H1 (cell line): ENCODE data around the gene SPACA7. TPM values are rescaled to one million over a fixed set of nuclear protein-coding genes. Genes with fewer than 3 reads are reported as not detected.

Experiments
- CTCF ChIA-PET: fragments of 300-600 bp; sonication (Branson Sonifier 250); formaldehyde crosslinking; loops from one replicate; lab custom pipeline; 2021; ENCODE audit not compliant: partially characterized antibody; lab: Charles Lee
- POLR2A ChIA-PET: fragments of 300-600 bp; sonication (Branson Sonifier 250); formaldehyde crosslinking; loops from one replicate; lab custom pipeline; 2021; ENCODE audit warnings: inconsistent platforms; ENCODE audit not compliant: partially characterized antibody; lab: Charles Lee
- DNase-seq, 2 experiments: peaks; one replicate each; pipeline versions ENCODE4 v3.0.0 to v3.0.0-alpha.2; 2010 to 2022; ENCODE audit warnings: low spot score in 2 of 2, low read depth in 1 of 2, mixed read lengths in 1 of 2
- FAIRE-seq: peaks from 2 replicates; lab custom pipeline; 2011; peaks lifted over from hg19 to GRCh38; lab: Jason Lieb, UNC
- H2AFZ ChIP-seq: 2 replicates; pipeline ENCODE4 v1.8.1; 2012; ENCODE audit warnings: low read length, inconsistent platforms
- H2AK5ac ChIP-seq: 2 replicates; pipeline ENCODE4 v1.6.1; 2013; ENCODE audit warnings: low read depth, low read length
- H2BK120ac ChIP-seq: replicated peaks from 2 replicates; pipeline ENCODE3; 2013; ENCODE audit warnings: low read depth, low read length, inconsistent platforms
- H2BK12ac ChIP-seq: 2 replicates; pipeline ENCODE4 v1.6.1; 2013; ENCODE audit warnings: low read depth, low read length
- H2BK15ac ChIP-seq: 2 replicates; pipeline ENCODE4 v1.6.1; 2013; ENCODE audit warnings: low read length
- H2BK20ac ChIP-seq: 2 replicates; pipeline ENCODE4 v1.6.1; 2013; ENCODE audit warnings: low read length
- H2BK5ac ChIP-seq: 2 replicates; pipeline ENCODE4 v1.6.1; 2013; ENCODE audit warnings: low read depth, low read length
- H3K14ac ChIP-seq: 2 replicates; pipeline ENCODE4 v1.6.1; 2013; ENCODE audit warnings: inconsistent platforms; ENCODE audit not compliant: insufficient read length
- H3K18ac ChIP-seq: 2 replicates; pipeline ENCODE4 v1.6.1; 2013; ENCODE audit warnings: low read length; ENCODE audit errors: extremely low read depth
- H3K23ac ChIP-seq: 2 replicates; pipeline ENCODE4 v1.6.1; 2013; ENCODE audit warnings: inconsistent platforms; ENCODE audit not compliant: insufficient read length
- H3K23me2 ChIP-seq: 2 replicates; pipeline ENCODE4 v1.6.1; 2013; ENCODE audit warnings: low read depth, low read length
- H3K27ac ChIP-seq: 2 replicates; pipeline ENCODE4 v1.6.1; 2011; ENCODE audit warnings: low read depth, low read length, inconsistent platforms
- H3K27me3 ChIP-seq, 4 experiments: replicated peaks in 1 of 4; 1 replicate in 1 of 4; 2 replicates in 3 of 4; pipeline versions ENCODE4 v1.6.1 to v1.8.1; 2011 to 2013; ENCODE audit warnings: low read length in 3 of 4, mild to moderate bottlenecking in 3 of 4, inconsistent platforms in 2 of 4, mixed read lengths in 2 of 4, moderate library complexity in 1 of 4; ENCODE audit not compliant: control insufficient read depth in 3 of 4, insufficient read depth in 3 of 4; ENCODE audit errors: extremely low read depth in 1 of 4
- H3K36me3 ChIP-seq, 4 experiments: 2 replicates each; pipeline versions ENCODE4 v1.6.1 to v1.8.1; 2011 to 2013; ENCODE audit warnings: mild to moderate bottlenecking in 4 of 4, low read length in 3 of 4, moderate library complexity in 2 of 4, control low read depth in 1 of 4, inconsistent platforms in 1 of 4; ENCODE audit not compliant: insufficient read depth in 4 of 4, control insufficient read depth in 2 of 4
- H3K4ac ChIP-seq: replicated peaks from 2 replicates; pipeline ENCODE3; 2013; ENCODE audit warnings: low read length, low read depth, mixed read lengths, inconsistent platforms; ENCODE audit not compliant: insufficient read length
- H3K4me1 ChIP-seq, 4 experiments: replicated peaks in 1 of 4; 1 replicate in 1 of 4; 2 replicates in 3 of 4; pipeline versions ENCODE4 v1.6.1 to v1.8.1; 2011 to 2013; ENCODE audit warnings: low read length in 3 of 4, inconsistent platforms in 2 of 4, mixed read lengths in 1 of 4; ENCODE audit not compliant: insufficient read depth in 4 of 4, control insufficient read depth in 3 of 4
- H3K4me2 ChIP-seq, 2 experiments: 2 replicates each; pipeline versions ENCODE4 v1.6.1 to v1.8.1; 2011 to 2013; ENCODE audit warnings: low read depth in 2 of 2, low read length in 2 of 2, control low read depth in 1 of 2, inconsistent platforms in 1 of 2, mild to moderate bottlenecking in 1 of 2; ENCODE audit not compliant: insufficient read depth in 1 of 2
- H3K4me3 ChIP-seq, 4 experiments: fragments of 200-600, 300-600 bp in 1 of 4; sonication (generic), shearing (Covaris generic), sonication (Bioruptor Twin) in 1 of 4; 2 replicates each; pipeline versions ENCODE4 v1.5.1 to v1.8.1; 2011 to 2016; ENCODE audit warnings: low read length in 4 of 4, low read depth in 3 of 4, control low read depth in 2 of 4, inconsistent platforms in 2 of 4, mild to moderate bottlenecking in 2 of 4, mixed read lengths in 1 of 4, moderate library complexity in 1 of 4; ENCODE audit not compliant: insufficient read depth in 2 of 4; ENCODE audit errors: extremely low read depth in 1 of 4
- H3K56ac ChIP-seq: replicated peaks from 2 replicates; pipeline ENCODE3; 2013; ENCODE audit warnings: low read depth, mild to moderate bottlenecking, mixed read lengths, low read length, inconsistent platforms; ENCODE audit not compliant: insufficient read length
- H3K79me1 ChIP-seq: 2 replicates; pipeline ENCODE4 v1.6.1; 2013; ENCODE audit warnings: low read depth, low read length, control low read depth
- H3K79me2 ChIP-seq, 2 experiments: 2 replicates each; pipeline versions ENCODE4 v1.6.1 to v1.8.1; 2012 to 2013; ENCODE audit warnings: low read length in 2 of 2, mild to moderate bottlenecking in 2 of 2, inconsistent platforms in 1 of 2; ENCODE audit not compliant: insufficient read depth in 2 of 2, control insufficient read depth in 1 of 2
- H3K9ac ChIP-seq, 4 experiments: replicated peaks in 1 of 4; 1 replicate in 1 of 4; 2 replicates in 3 of 4; pipeline versions ENCODE4 v1.6.1 to v1.8.1; 2011 to 2013; ENCODE audit warnings: low read depth in 3 of 4, low read length in 3 of 4, control low read depth in 2 of 4, mild to moderate bottlenecking in 2 of 4, moderate library complexity in 2 of 4, inconsistent platforms in 1 of 4; ENCODE audit errors: extremely low read depth in 1 of 4
- H3K9me3 ChIP-seq, 2 experiments: 2 replicates each; pipeline versions ENCODE4 v1.6.1 to v1.8.1; 2012 to 2013; ENCODE audit warnings: mild to moderate bottlenecking in 2 of 2, moderate library complexity in 2 of 2, control low read depth in 1 of 2, inconsistent platforms in 1 of 2, low read depth in 1 of 2, low read length in 1 of 2, mixed read lengths in 1 of 2; ENCODE audit not compliant: insufficient read depth in 2 of 2
- H4K20me1 ChIP-seq, 2 experiments: replicated peaks in 1 of 2; 2 replicates each; pipeline versions ENCODE3 to v1.8.1; 2011 to 2013; ENCODE audit warnings: inconsistent platforms in 2 of 2, low read length in 2 of 2, mild to moderate bottlenecking in 1 of 2; ENCODE audit not compliant: insufficient read depth in 2 of 2, control insufficient read depth in 1 of 2
- H4K5ac ChIP-seq: 2 replicates; pipeline ENCODE4 v1.6.1; 2013; ENCODE audit warnings: low read length, low read depth, mixed read lengths, inconsistent platforms; ENCODE audit not compliant: insufficient read length
- H4K8ac ChIP-seq: 2 replicates; pipeline ENCODE4 v1.8.0; 2013; ENCODE audit warnings: mild to moderate bottlenecking, moderate library complexity, low read length, inconsistent platforms; ENCODE audit not compliant: insufficient read depth; ENCODE audit errors: extremely low read depth
- H4K91ac ChIP-seq: replicated peaks from 2 replicates; pipeline ENCODE3; 2013; ENCODE audit warnings: low read length, mixed read lengths, inconsistent platforms; ENCODE audit not compliant: insufficient read length
- BACH1 ChIP-seq: IDR thresholded peaks from 2 replicates; pipeline ENCODE4 v1.6.1; 2012; ENCODE audit warnings: low read length, improper control_type of control experiment
- CREB1 ChIP-seq: IDR thresholded peaks from 2 replicates; pipeline ENCODE4 v1.6.1; 2012; ENCODE audit warnings: inconsistent platforms
- GABPA ChIP-seq: IDR thresholded peaks from 2 replicates; pipeline ENCODE4 v1.6.1; 2011; ENCODE audit warnings: mild to moderate bottlenecking, low read length, moderate library complexity, borderline replicate concordance; ENCODE audit not compliant: insufficient read depth
- JUN ChIP-seq: IDR thresholded peaks from 2 replicates; pipeline ENCODE4 v1.6.1; 2011; ENCODE audit warnings: low read depth, mild to moderate bottlenecking, improper control_type of control experiment, low read length
- KDM4A ChIP-seq: IDR thresholded peaks from one replicate; pipeline ENCODE4 v1.7.1; 2012; ENCODE audit warnings: low read depth, mild to moderate bottlenecking, moderate library complexity, low read length, inconsistent platforms; ENCODE audit not compliant: severe bottlenecking
- POLR2A ChIP-seq, 2 experiments: IDR thresholded peaks; 1 replicate in 1 of 2; 2 replicates in 1 of 2; pipeline ENCODE4 v1.6.1; 2011; ENCODE audit warnings: low read depth in 2 of 2, low read length in 2 of 2, mild to moderate bottlenecking in 2 of 2; ENCODE audit errors: control extremely low read depth in 1 of 2
- RAD21 ChIP-seq, 2 experiments: IDR thresholded peaks in 1 of 2; conservative IDR thresholded peaks in 1 of 2; 2 replicates each; pipeline ENCODE4 v1.6.1; 2011; ENCODE audit warnings: low read depth in 2 of 2, low read length in 2 of 2, improper control_type of control experiment in 1 of 2, inconsistent platforms in 1 of 2, mild to moderate bottlenecking in 1 of 2, moderate library complexity in 1 of 2
- WGBS, 2 experiments: shearing (Covaris generic) in 1 of 2; methylation state at CpG; one replicate each; pipeline versions ENCODE4 v1.1.6 to v1.1.7; 2013 to 2015; ENCODE audit warnings: low lambda C conversion rate in 2 of 2, mixed read lengths in 2 of 2, inconsistent platforms in 1 of 2, low coverage in 1 of 2, missing lambda C conversion rate in 1 of 2; ENCODE audit not compliant: insufficient replicate concordance in 2 of 2, insufficient coverage in 1 of 2, insufficient read length in 1 of 2; ENCODE audit errors: extremely low coverage in 1 of 2, missing lambda C conversion rate in 1 of 2; 5-methylcytosine and 5-hydroxymethylcytosine counted together
- polyA plus RNA-seq, 7 experiments: library from polyadenylated mRNA; depleted of rRNA in 3 of 7; stranded (reverse) in 5 of 7; unstranded in 2 of 7; fragments of >200 nt in 5 of 7; fragments of 200-250 nt in 2 of 7; gene quantifications; 1 replicate in 5 of 7; 2 replicates in 1 of 7; 4 replicates in 1 of 7; pipeline versions ENCODE4 v1.2.1 to v1.2.3, GENCODE V29; 2011 to 2013; ENCODE audit warnings: missing spikeins in 2 of 7, mixed read lengths in 2 of 7
- total RNA-seq: library from RNA; stranded (reverse); fragmentation: NEBNext Ultra II Directional; extraction: Animal tissue kit (Norgen Biotek cat#: 25700); gene quantifications from 2 replicates; pipeline ENCODE4 v1.2.1, GENCODE V29; 2021
- TF ChIP-seq, protein P1 (sequence below): IDR thresholded peaks from 2 replicates; pipeline ENCODE4 v1.6.1; 2012; ENCODE audit warnings: inconsistent platforms
- TF ChIP-seq, protein P2 (sequence below): IDR thresholded peaks from 2 replicates; pipeline ENCODE4 v1.6.1; 2012; ENCODE audit warnings: inconsistent platforms
- TF ChIP-seq, protein P3 (sequence below): IDR thresholded peaks from 2 replicates; pipeline ENCODE4 v1.6.1; 2011; ENCODE audit warnings: low read depth, mild to moderate bottlenecking, low read length; ENCODE audit not compliant: insufficient read depth

Gene SPACA7
- total and polyA plus RNA-seq, 2 of the 8 experiments (the other 6 are each of a cell fraction or from before 2014, with no cell fraction given): not detected

DNA sequence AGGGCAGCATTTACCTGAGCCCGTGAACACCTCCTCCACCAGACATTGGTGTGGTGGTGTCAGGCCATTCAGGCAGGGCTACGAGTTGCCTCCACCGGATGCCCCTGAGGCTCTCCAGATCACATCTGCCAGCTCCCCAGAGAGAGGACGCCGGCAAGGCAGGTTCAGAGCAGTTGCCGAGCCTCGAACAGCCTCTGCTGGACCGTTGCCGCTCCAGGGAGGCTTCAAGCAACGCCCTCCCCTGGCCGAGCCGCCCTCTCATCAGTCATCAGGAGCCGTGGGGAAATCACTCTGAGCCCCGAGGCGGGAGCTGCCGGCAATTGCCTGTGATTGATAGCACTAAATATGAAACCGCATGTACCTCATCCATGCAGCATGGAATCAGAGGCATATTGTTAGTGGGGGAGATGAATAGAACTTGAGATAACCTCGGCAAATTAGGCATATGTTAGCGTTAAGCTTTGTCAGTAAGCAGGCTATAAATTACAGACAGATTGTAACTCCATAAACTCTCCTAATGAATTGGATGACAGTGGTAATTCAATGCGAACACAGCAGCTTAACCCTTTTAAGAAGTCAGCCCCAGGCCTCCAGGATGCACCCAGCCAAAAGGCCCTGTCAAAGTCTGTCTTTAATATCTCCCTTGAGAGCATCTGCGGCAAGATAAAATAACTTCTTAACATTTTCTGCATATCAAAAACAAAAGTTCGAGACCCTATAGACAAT lies 29.8 kb upstream of the SPACA7 start:
- H3K14ac ChIP-seq: no peak overlapping the region
- no peak overlapping the region for H3K27ac ChIP-seq
- H4K91ac ChIP-seq: peak overlapping the region; percentile 29
- H3K4me1 ChIP-seq: peaks cover 7 to 31% (median 20%) of the 10 kb centered on the region in 4 experiments
- ChIA-PET POLR2A (interaction anchor here (1.3 kb wide), 1 partner anchor 12 kb away, joined by 4 read pairs; no protein-coding TSS in a partner anchor), CTCF (interaction anchor here (1.0 to 2.3 kb wide), 5 partner anchors 10 to 872 kb away, joined by 3 to 12 read pairs (median 5); no protein-coding TSS in a partner anchor)
- peak in 1 of 2 experiments; percentile 68 for DNase-seq
- H3K36me3 ChIP-seq: no peaks in the 10 kb centered on the region
- peak overlapping the region; percentile 37 to 45 for H3K4me2 ChIP-seq
- 37% methylated on average over 22 of the region's 22 CpGs; no CpG with 5 or more reads in 1 of the 2 experiments for WGBS, 2 experiments
- H3K56ac ChIP-seq: no peak overlapping the region
- H3K4me3 ChIP-seq: 0 out of 8 replicates have a peak overlapping the region, but pooled peaks of 1 of the 4 experiments have one; percentile 5
- H3K79me1 ChIP-seq: no peaks in the 10 kb centered on the region
- peak overlapping the region; percentile 49; the same call in 1 of the 2 replicates for H2BK5ac ChIP-seq
- FAIRE-seq: no peak
- H2BK15ac ChIP-seq: peak overlapping the region; percentile 97; the same call in 1 of the 2 replicates
- no peak overlapping the region for H3K9ac ChIP-seq
- H3K79me2 ChIP-seq: no peaks in the 10 kb centered on the region
- peak overlapping the region; percentile 97; the same call in 1 of the 2 replicates for H2BK12ac ChIP-seq
- no peak overlapping the region for H4K5ac ChIP-seq
- no peaks in the 10 kb centered on the region for H4K20me1 ChIP-seq
- H3K4ac ChIP-seq: no peak overlapping the region
- no peaks in the 10 kb centered on the region; a peak in 1 of 4 replicates for H3K9me3 ChIP-seq
- no peak overlapping the region for H3K23ac ChIP-seq
- peak overlapping the region; percentile 32 for H3K18ac ChIP-seq
- H3K23me2 ChIP-seq: no peaks in the 10 kb centered on the region; the same call in 1 of the 2 replicates
- no peak overlapping the region for H2AK5ac ChIP-seq
- no peak overlapping the region for H2AFZ ChIP-seq
- H2BK120ac ChIP-seq: no peak overlapping the region
- peaks cover 0 to 22% (median 12%) of the 10 kb centered on the region in 4 experiments; a peak in 4 of 7 replicates for H3K27me3 ChIP-seq
- 0 out of 2 replicates have a peak overlapping the region, but pooled peaks have one; percentile 82 for H2BK20ac ChIP-seq
- H4K8ac ChIP-seq: no peak overlapping the region
- TF ChIP-seq GABPA: no peak
- TF ChIP-seq KDM4A: no peak
- no peak for TF ChIP-seq BACH1
- TF ChIP-seq, protein P1, sequence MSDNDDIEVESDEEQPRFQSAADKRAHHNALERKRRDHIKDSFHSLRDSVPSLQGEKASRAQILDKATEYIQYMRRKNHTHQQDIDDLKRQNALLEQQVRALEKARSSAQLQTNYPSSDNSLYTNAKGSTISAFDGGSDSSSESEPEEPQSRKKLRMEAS: no peak
- peak; percentile 5 to 28; a peak in 1 of 4 replicates for TF ChIP-seq RAD21 (IDR thresholded peaks at IDR 0.05 in 1 of 2, conservative IDR thresholded peaks at IDR 0.05 in 1 of 2; ENCODE audit: low read depth in 2 of 2, low read length in 2 of 2)
- TF ChIP-seq, protein P2, sequence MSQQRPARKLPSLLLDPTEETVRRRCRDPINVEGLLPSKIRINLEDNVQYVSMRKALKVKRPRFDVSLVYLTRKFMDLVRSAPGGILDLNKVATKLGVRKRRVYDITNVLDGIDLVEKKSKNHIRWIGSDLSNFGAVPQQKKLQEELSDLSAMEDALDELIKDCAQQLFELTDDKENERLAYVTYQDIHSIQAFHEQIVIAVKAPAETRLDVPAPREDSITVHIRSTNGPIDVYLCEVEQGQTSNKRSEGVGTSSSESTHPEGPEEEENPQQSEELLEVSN: no peak
- no peak for TF ChIP-seq POLR2A (IDR thresholded peaks at IDR 0.05; ENCODE audit: control extremely low read depth in 1 of 2, low read depth in 2 of 2, low read length in 2 of 2)
- TF ChIP-seq, protein P3, sequence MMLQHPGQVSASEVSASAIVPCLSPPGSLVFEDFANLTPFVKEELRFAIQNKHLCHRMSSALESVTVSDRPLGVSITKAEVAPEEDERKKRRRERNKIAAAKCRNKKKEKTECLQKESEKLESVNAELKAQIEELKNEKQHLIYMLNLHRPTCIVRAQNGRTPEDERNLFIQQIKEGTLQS: no peak
- no peak for TF ChIP-seq CREB1
- no peak for TF ChIP-seq JUN
